LNCAP (cell line): ENCODE measurements around the gene MAB21L3.

Experiments used
- TF ChIP-seq, protein P1 (sequence below): fragments of 450-650 bp; IDR thresholded peaks from 2 replicates; pipeline ENCODE4 v1.5.1; 2017; ENCODE audit warnings: mild to moderate bottlenecking

The MAB21L3 gene

GRCh38 chr1:116096013-116096618 is 15.1 kb upstream of the MAB21L3 start:
- TF ChIP-seq, protein P1, sequence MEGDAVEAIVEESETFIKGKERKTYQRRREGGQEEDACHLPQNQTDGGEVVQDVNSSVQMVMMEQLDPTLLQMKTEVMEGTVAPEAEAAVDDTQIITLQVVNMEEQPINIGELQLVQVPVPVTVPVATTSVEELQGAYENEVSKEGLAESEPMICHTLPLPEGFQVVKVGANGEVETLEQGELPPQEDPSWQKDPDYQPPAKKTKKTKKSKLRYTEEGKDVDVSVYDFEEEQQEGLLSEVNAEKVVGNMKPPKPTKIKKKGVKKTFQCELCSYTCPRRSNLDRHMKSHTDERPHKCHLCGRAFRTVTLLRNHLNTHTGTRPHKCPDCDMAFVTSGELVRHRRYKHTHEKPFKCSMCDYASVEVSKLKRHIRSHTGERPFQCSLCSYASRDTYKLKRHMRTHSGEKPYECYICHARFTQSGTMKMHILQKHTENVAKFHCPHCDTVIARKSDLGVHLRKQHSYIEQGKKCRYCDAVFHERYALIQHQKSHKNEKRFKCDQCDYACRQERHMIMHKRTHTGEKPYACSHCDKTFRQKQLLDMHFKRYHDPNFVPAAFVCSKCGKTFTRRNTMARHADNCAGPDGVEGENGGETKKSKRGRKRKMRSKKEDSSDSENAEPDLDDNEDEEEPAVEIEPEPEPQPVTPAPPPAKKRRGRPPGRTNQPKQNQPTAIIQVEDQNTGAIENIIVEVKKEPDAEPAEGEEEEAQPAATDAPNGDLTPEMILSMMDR, result no peak

GRCh38 chr1:116097626-116098025 is 13.6 kb upstream of the MAB21L3 start:
- TF ChIP-seq, protein P1, result no peak

GRCh38 chr1:116099379-116099778 is 11.8 kb upstream of the MAB21L3 start:
- TF ChIP-seq, protein P1, result no peak

- TF ChIP-seq, protein P1, result no peak
These were observed 11.3 kb upstream of the MAB21L3 start for GRCh38 chr1:116099919-116100318.

DNA sequence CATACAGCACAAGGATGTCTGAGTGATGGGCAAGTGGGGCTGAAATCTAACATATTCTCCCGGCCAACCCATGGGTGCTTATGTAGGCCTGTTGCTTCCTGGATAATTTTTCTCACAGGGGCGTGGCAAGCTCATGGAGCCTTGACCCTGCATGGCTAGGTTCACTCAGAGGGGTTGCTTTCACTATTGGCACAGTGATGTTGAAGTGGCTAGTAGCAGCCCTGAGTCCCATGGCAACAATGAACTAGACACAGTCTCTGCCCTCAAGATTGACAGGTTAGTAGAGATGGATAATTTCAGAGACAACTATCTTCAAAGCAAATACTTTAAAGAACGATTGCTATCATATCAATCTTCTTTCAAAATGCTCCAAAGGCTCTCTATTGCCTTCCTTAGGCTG is 6.5 kb upstream of the MAB21L3 start:
- TF ChIP-seq, protein P1, result no peak

- TF ChIP-seq, protein P1, result no peak
These were observed 5.2 kb upstream of the MAB21L3 start for GRCh38 chr1:116105996-116106395.

DNA sequence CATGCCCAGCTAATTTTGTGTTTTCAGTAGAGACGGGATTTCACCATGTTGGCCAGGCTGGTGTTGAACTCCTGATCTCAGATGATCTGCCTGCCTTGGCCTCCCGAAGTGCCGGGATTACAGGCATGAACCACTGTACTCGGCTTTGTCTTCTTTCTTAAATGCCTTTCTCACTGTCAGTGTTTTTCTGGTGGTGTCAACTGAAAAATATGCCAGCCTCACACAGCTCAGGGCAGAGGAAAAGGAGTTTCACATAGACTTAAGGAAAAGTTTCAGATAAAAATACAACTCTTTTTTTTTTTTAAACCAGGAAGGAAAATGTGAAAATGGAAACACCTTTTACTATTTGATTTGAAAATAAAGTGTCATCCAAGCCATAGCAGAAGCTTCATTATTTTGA is 4.6 kb upstream of the MAB21L3 start:
- TF ChIP-seq, protein P1, result no peak

DNA sequence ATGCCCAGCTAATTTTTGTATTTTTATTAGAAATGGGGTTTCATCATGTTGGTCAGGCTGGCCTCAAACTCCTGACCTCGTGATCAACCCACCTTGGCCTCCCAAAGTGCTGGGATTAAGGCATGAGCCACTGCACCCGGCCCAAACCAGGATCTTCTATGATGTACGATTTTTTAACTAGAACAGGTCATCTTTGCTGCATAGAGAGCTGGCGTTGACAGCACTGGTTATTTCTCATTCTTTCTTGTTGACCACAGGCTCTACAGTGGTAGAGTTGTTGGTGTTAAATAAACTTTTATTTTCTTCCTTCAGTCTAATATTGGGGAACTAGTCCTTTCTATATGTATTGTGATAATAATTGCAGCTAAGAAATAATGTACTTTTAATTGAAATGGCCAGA is 3.8 kb upstream of the MAB21L3 start:
- TF ChIP-seq, protein P1, result no peak
